SJSA1 (cell line): ENCODE measurements around the gene DIP2B. TPM values are rescaled to one million over a fixed set of nuclear protein-coding genes. Genes with fewer than 3 reads are reported as not detected.

Experiments
- DNase-seq, 2 experiments: peaks; one replicate each; pipeline ENCODE4 v3.0.0-alpha.2; 2015 to 2020; ENCODE audit warnings: low spot score in 2 of 2, low read depth in 1 of 2
- H3K27ac ChIP-seq: fragments of 250-450 bp; sonication (Bioruptor Pico); 2 replicates; pipeline ENCODE4 v1.5.1; 2020; ENCODE audit warnings: mild to moderate bottlenecking, moderate library complexity
- H3K27me3 ChIP-seq: fragments of 250-450 bp; sonication (Bioruptor Pico); replicated peaks from 2 replicates; pipeline ENCODE4 v1.5.1; 2020; ENCODE audit warnings: mild to moderate bottlenecking, moderate library complexity
- H3K36me3 ChIP-seq: fragments of 250-450 bp; sonication (Bioruptor Pico); 2 replicates; pipeline ENCODE4 v1.5.1; 2020; ENCODE audit warnings: mild to moderate bottlenecking
- H3K4me1 ChIP-seq: fragments of 250-450 bp; sonication (Bioruptor Pico); replicated peaks from 2 replicates; pipeline ENCODE4 v1.6.1; 2021; ENCODE audit warnings: mild to moderate bottlenecking
- H3K4me3 ChIP-seq: fragments of 250-450 bp; sonication (Bioruptor Pico); 2 replicates; pipeline ENCODE4 v1.5.1; 2020; ENCODE audit warnings: mild to moderate bottlenecking
- H3K9me3 ChIP-seq: fragments of 250-450 bp; sonication (Bioruptor Pico); replicated peaks from 2 replicates; pipeline ENCODE4 v1.5.1; 2020; ENCODE audit warnings: mild to moderate bottlenecking
- total RNA-seq: library from RNA; depleted of rRNA; stranded (reverse); fragments of >200 nt; shearing (Covaris generic); gene quantifications from 2 replicates; pipeline ENCODE4 v1.2.3, GENCODE V29; 2014

Gene DIP2B
- total RNA-seq, 1 experiment from 2014 or later = 32.1 TPM

DNA sequence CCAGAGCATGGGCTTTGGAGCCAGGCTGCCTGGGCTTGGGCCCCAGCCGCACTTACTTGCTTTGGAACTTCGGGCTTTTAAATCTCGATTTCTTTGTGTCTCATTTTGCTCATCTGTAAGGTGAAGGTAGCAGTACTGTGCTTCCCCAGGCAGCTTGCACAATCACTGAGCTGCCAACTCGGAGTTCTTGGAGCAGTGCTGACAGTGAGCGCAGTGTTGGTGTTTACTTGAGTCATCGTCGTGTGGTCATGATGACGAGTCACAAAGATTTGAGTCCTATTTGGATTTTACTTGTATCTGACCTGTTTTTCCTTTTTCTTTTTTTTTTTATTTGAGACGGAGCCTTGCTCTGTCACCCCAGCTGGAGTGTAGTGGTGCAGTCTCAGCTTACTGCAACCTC is 227.8 kb downstream of the DIP2B start:
- no peaks in the 10 kb centered on the region for H3K27me3 ChIP-seq
- H3K4me3 ChIP-seq = no peak overlapping the region
- no peaks in the 10 kb centered on the region for H3K9me3 ChIP-seq
- H3K4me1 ChIP-seq = peaks cover 9% of the 10 kb centered on the region
- H3K36me3 ChIP-seq = peaks cover 80% of the 10 kb centered on the region
- peak; percentile 45 to 72 for DNase-seq
- peak overlapping the region; percentile 44; the same call in 1 of the 2 replicates for H3K27ac ChIP-seq

GRCh38 chr12:50733706-50734105 is 228.9 kb downstream of the DIP2B start:
- no peaks in the 10 kb centered on the region for H3K27me3 ChIP-seq
- H3K9me3 ChIP-seq = no peaks in the 10 kb centered on the region
- H3K36me3 ChIP-seq = peaks cover 80% of the 10 kb centered on the region
- H3K4me1 ChIP-seq = peaks cover 9% of the 10 kb centered on the region
- H3K4me3 ChIP-seq = no peak overlapping the region
- H3K27ac ChIP-seq = no peak overlapping the region
- DNase-seq = no peak

GRCh38 chr12:50734409-50735263 is 229.9 kb downstream of the DIP2B start:
- Histone ChIP-seq H3K27ac (0 out of 2 replicates have a peak overlapping the region, but pooled peaks have one; percentile 9), H3K36me3 (peaks cover 82% of the 10 kb centered on the region), H3K4me1 (peaks cover 9% of the 10 kb centered on the region), H3K27me3 (no peaks in the 10 kb centered on the region), H3K4me3 (no peak overlapping the region), H3K9me3 (no peaks in the 10 kb centered on the region)
- DNase-seq = peak in 1 of 2 experiments; percentile 28

DNA sequence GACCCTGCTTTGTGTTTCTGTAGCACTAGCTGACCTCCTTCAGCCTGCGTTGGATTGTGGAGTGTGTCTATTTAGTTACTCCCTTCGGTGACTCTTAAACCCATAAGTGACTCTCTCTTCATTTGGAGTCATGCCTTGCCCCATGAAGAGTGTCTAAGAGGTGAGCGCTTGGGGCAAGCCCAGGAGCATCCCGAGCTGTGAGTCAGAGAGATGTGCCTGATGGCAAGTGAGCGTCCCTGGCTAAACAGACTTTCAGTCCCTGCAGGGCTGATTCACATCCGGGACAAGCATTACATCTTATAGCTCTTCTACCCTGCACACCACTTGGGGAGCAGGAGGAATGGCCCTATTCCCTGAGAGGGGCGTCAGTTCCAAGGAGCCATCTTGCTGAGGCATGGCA is 234.8 kb downstream of the DIP2B start:
- DNase-seq = no peak
- Histone ChIP-seq H3K27me3 (no peaks in the 10 kb centered on the region), H3K4me1 (no peaks in the 10 kb centered on the region), H3K27ac (no peak overlapping the region), H3K9me3 (no peaks in the 10 kb centered on the region), H3K36me3 (peaks cover 83% of the 10 kb centered on the region), H3K4me3 (no peak overlapping the region)

- Histone ChIP-seq H3K27me3 (no peaks in the 10 kb centered on the region), H3K9me3 (no peaks in the 10 kb centered on the region), H3K27ac (no peak overlapping the region), H3K4me1 (no peaks in the 10 kb centered on the region), H3K36me3 (peaks cover 84% of the 10 kb centered on the region), H3K4me3 (no peak overlapping the region)
- no peak for DNase-seq
Observed at GRCh38 chr12:50740307-50740706, 235.5 kb downstream of the DIP2B start.

GRCh38 chr12:50742776-50743175 is 238.0 kb downstream of the DIP2B start:
- peaks cover 78% of the 10 kb centered on the region for H3K36me3 ChIP-seq

GRCh38 chr12:50745861-50746260 is 241.1 kb downstream of the DIP2B start:
- H3K9me3 ChIP-seq = no peaks in the 10 kb centered on the region; the same call in 1 of the 2 replicates
- no peaks in the 10 kb centered on the region for H3K4me1 ChIP-seq
- H3K4me3 ChIP-seq = no peak overlapping the region
- H3K27ac ChIP-seq = no peak overlapping the region
- DNase-seq = no peak
- H3K27me3 ChIP-seq = no peaks in the 10 kb centered on the region
- peaks cover 57% of the 10 kb centered on the region for H3K36me3 ChIP-seq

More at GRCh38 chr12:50742776-50743175, 238.0 kb downstream of the DIP2B start:
- no peaks in the 10 kb centered on the region for H3K27me3 ChIP-seq
- no peak overlapping the region for H3K27ac ChIP-seq
- no peaks in the 10 kb centered on the region for H3K4me1 ChIP-seq
- no peak overlapping the region for H3K4me3 ChIP-seq
- no peaks in the 10 kb centered on the region; the same call in 1 of the 2 replicates for H3K9me3 ChIP-seq
- DNase-seq = peak in 1 of 2 experiments; percentile 2

DNA sequence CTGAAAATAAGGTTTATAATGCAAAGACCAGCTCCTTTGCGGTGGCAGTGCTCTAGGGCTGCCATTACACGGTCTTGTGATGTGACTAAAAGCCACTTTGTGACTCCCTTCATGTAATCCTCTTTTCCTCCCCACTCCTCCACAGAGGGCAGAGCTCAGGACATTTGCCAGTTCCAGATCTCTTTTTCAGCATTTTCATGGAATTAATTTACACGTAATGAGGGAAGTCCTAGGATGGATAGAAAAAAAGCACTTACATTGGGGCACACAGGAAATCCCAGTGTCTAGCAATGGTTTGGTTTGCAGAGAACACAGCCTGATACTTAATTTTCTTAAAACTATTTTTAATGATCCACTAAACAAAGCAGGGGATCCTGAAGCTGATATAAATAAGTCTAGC is 241.6 kb downstream of the DIP2B start:
- Histone ChIP-seq H3K4me3 (no peak overlapping the region), H3K27ac (no peak overlapping the region), H3K27me3 (no peaks in the 10 kb centered on the region), H3K4me1 (no peaks in the 10 kb centered on the region), H3K36me3 (peaks cover 52% of the 10 kb centered on the region), H3K9me3 (no peaks in the 10 kb centered on the region; the same call in 1 of the 2 replicates)
- no peak for DNase-seq

- Histone ChIP-seq H3K9me3 (no peaks in the 10 kb centered on the region; the same call in 1 of the 2 replicates), H3K4me3 (no peak overlapping the region), H3K4me1 (no peaks in the 10 kb centered on the region), H3K27me3 (no peaks in the 10 kb centered on the region), H3K36me3 (peaks cover 41% of the 10 kb centered on the region), H3K27ac (no peak overlapping the region)
- DNase-seq = no peak
Observed at GRCh38 chr12:50747817-50748216, 243.0 kb downstream of the DIP2B start.

GRCh38 chr12:50749459-50749882 is 244.7 kb downstream of the DIP2B start:
- DNase-seq = no peak
- Histone ChIP-seq H3K4me3 (no peak overlapping the region), H3K27me3 (no peaks in the 10 kb centered on the region), H3K4me1 (no peaks in the 10 kb centered on the region), H3K27ac (no peak overlapping the region), H3K36me3 (peaks cover 29% of the 10 kb centered on the region), H3K9me3 (no peaks in the 10 kb centered on the region; the same call in 1 of the 2 replicates)

DNA sequence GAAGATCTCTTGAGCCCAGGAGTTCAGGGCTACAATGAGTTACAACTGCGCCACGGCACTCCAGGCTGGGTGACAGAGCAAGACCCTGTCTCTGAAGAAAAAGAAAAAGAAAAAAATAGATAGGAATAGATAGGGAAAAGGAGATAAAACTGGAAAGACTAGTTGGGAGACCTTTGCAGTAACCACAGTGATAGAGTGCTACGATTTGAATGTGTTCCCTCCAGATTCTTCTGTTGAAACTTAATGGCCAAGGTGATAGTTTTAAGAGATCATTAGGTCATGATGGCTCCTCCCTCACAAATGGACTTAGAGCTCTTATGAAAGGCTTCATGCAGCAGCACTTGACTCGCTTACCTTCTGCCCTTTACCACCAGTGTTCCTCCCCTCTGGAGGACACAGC is 245.6 kb downstream of the DIP2B start:
- Histone ChIP-seq H3K27me3 (no peaks in the 10 kb centered on the region), H3K4me3 (no peak overlapping the region), H3K4me1 (no peaks in the 10 kb centered on the region), H3K9me3 (no peaks in the 10 kb centered on the region; the same call in 1 of the 2 replicates), H3K36me3 (peaks cover 20% of the 10 kb centered on the region), H3K27ac (no peak overlapping the region)
- no peak for DNase-seq

DNA sequence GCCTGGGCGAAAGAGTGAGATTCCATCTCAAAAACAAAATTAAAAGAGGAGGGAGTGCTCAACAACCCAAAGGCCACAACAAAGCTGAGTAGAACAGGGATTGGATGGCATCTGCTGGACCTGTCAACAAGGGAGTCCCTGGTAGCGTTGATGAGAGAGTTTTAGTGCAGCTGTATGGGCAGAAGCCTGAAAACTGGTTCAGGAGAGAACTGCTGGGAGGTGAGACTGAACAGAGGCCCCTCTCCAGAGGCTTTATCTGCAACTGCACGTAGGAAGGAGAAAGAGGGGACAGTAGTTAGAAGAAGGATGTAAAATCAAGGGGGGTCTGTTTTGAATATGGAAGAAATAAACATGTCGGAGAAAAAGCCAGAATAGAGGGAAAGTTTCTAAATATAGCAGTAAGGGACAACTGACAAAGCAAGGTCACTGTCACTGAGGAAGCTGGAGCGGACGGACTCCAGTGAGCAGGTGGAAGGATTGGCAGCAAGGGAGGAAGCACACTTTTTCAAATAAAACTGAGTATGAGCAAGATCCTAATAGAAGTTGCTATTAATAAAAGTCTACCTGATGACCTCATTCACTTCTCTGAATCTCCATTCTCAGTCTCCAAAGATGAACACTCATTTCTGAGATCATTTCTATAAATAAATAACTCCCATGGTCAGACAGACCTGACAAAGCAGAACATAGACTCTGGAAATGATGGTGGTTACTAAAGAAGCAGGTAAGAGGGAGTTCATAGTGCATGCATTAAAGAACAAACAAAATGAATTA is 247.3 kb downstream of the DIP2B start:
- Histone ChIP-seq H3K9me3 (no peaks in the 10 kb centered on the region), H3K4me3 (no peak overlapping the region), H3K36me3 (peaks cover 14% of the 10 kb centered on the region), H3K27ac (no peak overlapping the region), H3K27me3 (no peaks in the 10 kb centered on the region), H3K4me1 (no peaks in the 10 kb centered on the region)
- no peak for DNase-seq

- H3K4me3 ChIP-seq = no peak overlapping the region
- no peaks in the 10 kb centered on the region for H3K27me3 ChIP-seq
- H3K4me1 ChIP-seq = no peaks in the 10 kb centered on the region
- DNase-seq = no peak
- H3K36me3 ChIP-seq = peaks cover 5% of the 10 kb centered on the region
- H3K27ac ChIP-seq = no peak overlapping the region
- H3K9me3 ChIP-seq = no peaks in the 10 kb centered on the region
Observed at GRCh38 chr12:50753232-50753769, 248.5 kb downstream of the DIP2B start.
